ENCODE results near the gene RPL28.

RPL28 gene

GRCh38 chr19:55352549-55353145 is 33.1 kb upstream of the RPL28 start:
- FAIRE-seq: no peak
- no peak for DNase-seq (ENCODE audit: insufficient read length, low spot score)

GRCh38 chr19:55353356-55353802 is 32.4 kb upstream of the RPL28 start:
- no peak for DNase-seq (ENCODE audit: insufficient read length, low spot score)
- no peak for FAIRE-seq

GRCh38 chr19:55353803-55354697 is 31.7 kb upstream of the RPL28 start:
- peak; percentile 78 for DNase-seq (ENCODE audit: insufficient read length, low spot score)
- FAIRE-seq: no peak

GRCh38 chr19:55354698-55355212 is 31.0 kb upstream of the RPL28 start, which contains the start of gene COX6B2:
Gene COX6B2, minus strand, starts transcription at chr19:55354719. Its CDS starts 198 bp downstream, at chr19:55354521.
- DNase-seq (ENCODE audit: insufficient read length, low spot score) (no peak), FAIRE-seq (no peak)

GRCh38 chr19:55355213-55355821 is 30.4 kb upstream of the RPL28 start:
- FAIRE-seq: no peak
- no peak for DNase-seq (ENCODE audit: insufficient read length, low spot score)

- DNase-seq (ENCODE audit: insufficient read length, low spot score): no peak
- FAIRE-seq: no peak
Measured at GRCh38 chr19:55358493-55358892, 27.2 kb upstream of the RPL28 start.

GRCh38 chr19:55358943-55359908 is 26.5 kb upstream of the RPL28 start:
- no peak for DNase-seq (ENCODE audit: insufficient read length, low spot score)

GRCh38 chr19:55360902-55361301 is 24.8 kb upstream of the RPL28 start:
- DNase-seq (ENCODE audit: insufficient read length, low spot score) (no peak), FAIRE-seq (no peak)

More at GRCh38 chr19:55358943-55359908, 26.5 kb upstream of the RPL28 start:
- FAIRE-seq: no peak

- FAIRE-seq (no peak), DNase-seq (ENCODE audit: insufficient read length, low spot score) (no peak)
Measured at GRCh38 chr19:55362174-55362989, 23.4 kb upstream of the RPL28 start.

GRCh38 chr19:55362990-55363716 is 22.6 kb upstream of the RPL28 start, which contains the start of gene GARIN5B:
Gene GARIN5B, minus strand, starts transcription at chr19:55363260. Its CDS starts 194 bp downstream, at chr19:55363066.
- no peak for DNase-seq (ENCODE audit: insufficient read length, low spot score)
- no peak for FAIRE-seq

GRCh38 chr19:55365245-55365644 is 20.5 kb upstream of the RPL28 start:
- DNase-seq (ENCODE audit: insufficient read length, low spot score): no peak
- FAIRE-seq: no peak

- no peak for FAIRE-seq
- no peak for DNase-seq (ENCODE audit: insufficient read length, low spot score)
Measured at GRCh38 chr19:55365964-55366363, 19.8 kb upstream of the RPL28 start.

- DNase-seq (ENCODE audit: insufficient read length, low spot score): no peak
- no peak for FAIRE-seq
Measured at GRCh38 chr19:55366790-55367189, 18.9 kb upstream of the RPL28 start.

GRCh38 chr19:55368106-55368505 is 17.6 kb upstream of the RPL28 start:
- no peak for FAIRE-seq
- DNase-seq (ENCODE audit: insufficient read length, low spot score): no peak

GRCh38 chr19:55368701-55369563 is 16.8 kb upstream of the RPL28 start:
- FAIRE-seq: no peak

GRCh38 chr19:55369653-55370304 is 16.0 kb upstream of the RPL28 start:
- DNase-seq (ENCODE audit: insufficient read length, low spot score) (no peak), FAIRE-seq (no peak)

More at GRCh38 chr19:55368701-55369563, 16.8 kb upstream of the RPL28 start:
- no peak for DNase-seq (ENCODE audit: insufficient read length, low spot score)

Data from GM19239 (cell line).